ENCODE results near the gene ASB3. TPM values are rescaled to one million over a fixed set of nuclear protein-coding genes. Genes with fewer than 3 reads are reported as not detected.

The ASB3 gene
- total and polyA plus RNA-seq, 9 of the 15 experiments (the other 6 are each of a cell fraction or from before 2014, with no cell fraction given), result 13.6 to 35.3 (median 18.7) TPM

GRCh38 chr2:53767405-53768241, 19.1 kb downstream of the ASB3 start, which contains the start of gene CHAC2 (continued):
- no peak for TF ChIP-seq HDAC6 (IDR thresholded peaks at IDR 0.05; ENCODE audit: low read depth, low read length)
- TF ChIP-seq HSF4 (CRISPR knock-in tag; IDR thresholded peaks at IDR 0.05; ENCODE audit: borderline replicate concordance), result no peak
- no peak for TF ChIP-seq ZNF507 (tag; conservative IDR thresholded peaks at IDR 0.05)
- TF ChIP-seq POLR3A (IDR thresholded peaks at IDR 0.05; ENCODE audit: borderline replicate concordance, extremely low read depth, insufficient read depth, insufficient read length), result no peak
- TF ChIP-seq ZNF431 (CRISPR knock-in tag; IDR thresholded peaks at IDR 0.05), result no peak
- TF ChIP-seq COPS2 (conservative IDR thresholded peaks at IDR 0.05), result no peak
- TF ChIP-seq BRD4 (IDR thresholded peaks at IDR 0.05), result no peak
- TF ChIP-seq ARID3B (CRISPR knock-in tag; IDR thresholded peaks at IDR 0.05; ENCODE audit: borderline replicate concordance), result no peak
- no peak for TF ChIP-seq HDGF (IDR thresholded peaks at IDR 0.05)
- TF ChIP-seq CEBPG (CRISPR knock-in tag; IDR thresholded peaks at IDR 0.05), result no peak
- no peak for TF ChIP-seq CEBPG (tag; conservative IDR thresholded peaks at IDR 0.05 in 1 of 2, IDR thresholded peaks at IDR 0.05 in 1 of 2)
- peak; percentile 30; the same call in 1 of the 2 replicates for TF ChIP-seq GABPA (tag; conservative IDR thresholded peaks at IDR 0.05; ENCODE audit: low read depth)
- TF ChIP-seq ZNF41 (CRISPR knock-in tag; conservative IDR thresholded peaks at IDR 0.05), result no peak
- no peak for TF ChIP-seq ZNF583 (CRISPR knock-in tag; IDR thresholded peaks at IDR 0.05)
- TF ChIP-seq ZC3H11A (IDR thresholded peaks at IDR 0.05; ENCODE audit: low read depth, low read length), result no peak
- TF ChIP-seq ZKSCAN8 (CRISPR knock-in tag; IDR thresholded peaks at IDR 0.05), result no peak
- peak; percentile 55; the same call in 1 of the 2 replicates for TF ChIP-seq LCOR (CRISPR knock-in tag; IDR thresholded peaks at IDR 0.05)
- no peak for TF ChIP-seq ZNF740 (CRISPR knock-in tag; IDR thresholded peaks at IDR 0.05)
- TF ChIP-seq ZNF740 (tag; IDR thresholded peaks at IDR 0.05), result no peak
- no peak for TF ChIP-seq ZSCAN29 (IDR thresholded peaks at IDR 0.05)
- no peak for TF ChIP-seq GATAD2B (IDR thresholded peaks at IDR 0.05; ENCODE audit: borderline replicate concordance)
- TF ChIP-seq THRAP3 (IDR thresholded peaks at IDR 0.05; ENCODE audit: borderline replicate concordance), result no peak; the same call in 1 of the 2 replicates
- no peak for TF ChIP-seq ZHX1 (conservative IDR thresholded peaks at IDR 0.05; ENCODE audit: low read length)
- no peak for TF ChIP-seq SMARCA4 (IDR thresholded peaks at IDR 0.05)
- TF ChIP-seq ZNF778 (CRISPR knock-in tag; IDR thresholded peaks at IDR 0.05), result no peak
- no peak for TF ChIP-seq HIVEP1 (CRISPR knock-in tag; IDR thresholded peaks at IDR 0.05)
